GM12874 (cell line): ENCODE results near the gene BAZ1B.

Experiments used
- CTCF ChIP-seq: IDR thresholded peaks from 2 replicates; pipeline ENCODE4 v1.5.1; 2011; ENCODE audit warnings: low read depth, mild to moderate bottlenecking, control low read depth, low read length, moderate library complexity; ENCODE audit not compliant: insufficient read depth

BAZ1B gene

GRCh38 chr7:73436031-73436929, 85.8 kb downstream of the BAZ1B start:
- TF ChIP-seq CTCF, result no peak

- TF ChIP-seq CTCF, result no peak
Measured at GRCh38 chr7:73435471-73436009, 86.6 kb downstream of the BAZ1B start.

GRCh38 chr7:73434701-73435069, 87.4 kb downstream of the BAZ1B start:
- TF ChIP-seq CTCF, result no peak

- no peak for TF ChIP-seq CTCF
Measured at GRCh38 chr7:73433924-73434700, 88.0 kb downstream of the BAZ1B start.

- no peak for TF ChIP-seq CTCF
Measured at GRCh38 chr7:73432676-73433075, 89.4 kb downstream of the BAZ1B start.

- no peak for TF ChIP-seq CTCF
Measured at GRCh38 chr7:73431041-73431835, 90.9 kb downstream of the BAZ1B start.
